Testis (tissue), 3 donors: ENCODE data around the gene MTA3. TPM values are rescaled to one million over a fixed set of nuclear protein-coding genes. Genes with fewer than 3 reads are reported as not detected.

Source experiments
- DNase-seq: peaks from one replicate; pipeline ENCODE4 v3.0.0-alpha.2; 2019
- H3K27ac ChIP-seq, 2 donors: fragments of 200-600 bp; sonication (generic); one replicate each; pipeline ENCODE4 v1.5.1; 2019
- H3K27me3 ChIP-seq: fragments of 200-600 bp; sonication (generic); one replicate; pipeline ENCODE4 v1.5.1; 2019
- H3K36me3 ChIP-seq: fragments of 200-600 bp; sonication (generic); one replicate; pipeline ENCODE4 v1.5.1; 2017; ENCODE audit warnings: low read depth; ENCODE audit errors: missing control alignments
- H3K4me1 ChIP-seq: fragments of 200-600 bp; sonication (generic); one replicate; pipeline ENCODE4 v1.5.1; 2019
- H3K4me3 ChIP-seq, 2 donors: fragments of 200-600 bp; sonication (generic); one replicate each; pipeline ENCODE4 v1.5.1; 2017 to 2019
- H3K9me3 ChIP-seq: fragments of 200-600 bp; sonication (generic); one replicate; pipeline ENCODE4 v1.5.1; 2017
- POLR2A ChIP-seq: fragments of 450-650 bp; IDR thresholded peaks from one replicate; pipeline ENCODE4 v1.6.1; 2017; ENCODE audit warnings: antibody characterized with exemption, mild to moderate bottlenecking, moderate library complexity
- whole genome bisulfite sequencing, 2 donors: methylation state at CpG; one replicate each; pipeline ENCODE4 v1.1.5; 2018; 5-methylcytosine and 5-hydroxymethylcytosine counted together
- intact Hi-C: fragments of 100-400 bp; cut with DNase I; formaldehyde crosslinking; loops from one replicate; pipeline ENCODE4 v1.15.1; 2023; ENCODE audit warnings: low total_unique reads
- polyA plus RNA-seq: library from polyadenylated mRNA; stranded (reverse); fragments of 350-450 nt; fragmentation: Illumina TruSeq; extraction: RNeasy Lipid Tissue Mini Kit (QIAGEN cat#74804); gene quantifications from one replicate; pipeline ENCODE4 v1.2.3, GENCODE V29; 2014; ENCODE audit warnings: low read depth, low replicate concordance; ENCODE audit not compliant: insufficient read depth
- total RNA-seq, 2 donors: library from RNA; depleted of rRNA; stranded (reverse); fragments of >200 nt; gene quantifications; one replicate each; pipeline ENCODE4 v1.2.3, GENCODE V29; 2016
- TF ChIP-seq, protein P1 (sequence below), 3 experiments: fragments of 450-650 bp in 2 of 3; fragments of 200-600 bp in 1 of 3; sonication (generic) in 1 of 3; IDR thresholded peaks; one replicate each; pipeline ENCODE4 v1.5.1; 2016 to 2019; ENCODE audit warnings: antibody characterized with exemption in 3 of 3, mild to moderate bottlenecking in 2 of 3, moderate library complexity in 1 of 3

MTA3 gene
- total and polyA plus RNA-seq, 3 donors from 2014 or later, result 58.5 to 84.6 (median 77.0) TPM

DNA sequence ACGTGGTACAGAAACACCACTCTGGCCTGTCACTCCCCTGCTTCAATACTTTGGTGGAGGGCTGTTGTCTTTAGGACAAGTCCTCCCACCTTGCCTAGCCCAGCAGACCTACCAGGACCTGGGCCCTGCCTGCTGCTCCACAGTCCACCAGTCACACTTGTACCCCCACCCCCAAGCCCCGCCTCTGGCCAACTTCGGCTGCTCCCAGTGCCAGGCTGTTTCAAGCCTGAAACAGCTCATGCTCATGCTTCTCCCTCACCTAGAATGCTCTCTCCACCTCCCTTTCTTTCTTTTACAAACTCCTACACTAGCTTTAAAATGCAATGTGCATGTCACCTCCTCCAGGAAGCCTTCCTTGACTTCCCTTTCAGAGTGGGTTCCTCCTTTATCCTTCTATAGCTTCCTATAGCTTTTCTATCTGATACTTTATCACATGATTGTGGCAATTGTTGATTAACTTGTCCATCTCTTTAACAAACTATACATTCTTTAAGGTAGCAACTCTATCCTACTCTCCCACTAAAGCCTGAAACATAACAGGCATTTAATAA lies 200.3 kb downstream of the MTA3 start:
- WGBS, 2 donors, result 62 to 71% methylated on average over 3 of the region's 3 CpGs

DNA sequence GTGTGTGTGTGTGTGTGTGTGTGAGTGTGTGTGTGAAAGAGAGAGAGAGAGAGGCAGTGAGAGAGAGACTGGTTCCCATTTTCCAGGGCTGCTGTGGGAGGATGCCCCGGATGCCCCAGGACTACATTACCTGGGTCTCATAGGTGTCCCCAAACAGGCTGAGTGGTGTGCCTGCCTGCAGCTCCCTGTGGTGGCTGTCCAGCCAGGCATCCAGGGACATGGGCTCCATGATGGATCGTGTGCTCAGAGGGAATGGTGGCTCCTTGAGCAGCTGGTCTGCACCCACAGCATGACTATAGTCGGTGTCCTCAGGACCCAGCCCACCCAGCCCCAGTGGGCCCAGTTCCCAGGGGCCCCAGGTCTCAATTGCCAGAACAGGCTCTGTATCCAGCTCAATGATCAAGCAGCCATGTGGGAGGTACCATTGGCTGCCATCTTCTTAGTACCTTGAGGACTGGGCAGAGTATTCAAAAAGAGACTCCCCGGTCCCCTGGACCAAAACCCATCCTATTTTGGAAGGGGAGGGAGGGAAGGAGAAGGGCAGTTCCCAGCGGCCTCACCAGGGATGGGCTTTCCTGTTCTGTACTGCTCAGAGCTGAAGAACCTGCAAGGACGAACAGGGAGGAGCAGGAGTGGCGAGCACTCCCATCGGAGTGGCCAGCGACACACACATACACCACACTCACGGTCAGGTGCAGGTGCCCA lies 201.3 kb downstream of the MTA3 start:
- WGBS, 2 donors, result 93 to 95% methylated on average over 6 to 8 of the region's 10 CpGs
- Histone ChIP-seq H3K27me3 (no peaks in the 10 kb centered on the region), H3K36me3 (no peaks in the 10 kb centered on the region), H3K27ac (no peak overlapping the region), H3K9me3 (no peaks in the 10 kb centered on the region), H3K4me1 (no peaks in the 10 kb centered on the region), H3K4me3 (no peak overlapping the region)
- no peak for TF ChIP-seq POLR2A
- TF ChIP-seq, protein P1, sequence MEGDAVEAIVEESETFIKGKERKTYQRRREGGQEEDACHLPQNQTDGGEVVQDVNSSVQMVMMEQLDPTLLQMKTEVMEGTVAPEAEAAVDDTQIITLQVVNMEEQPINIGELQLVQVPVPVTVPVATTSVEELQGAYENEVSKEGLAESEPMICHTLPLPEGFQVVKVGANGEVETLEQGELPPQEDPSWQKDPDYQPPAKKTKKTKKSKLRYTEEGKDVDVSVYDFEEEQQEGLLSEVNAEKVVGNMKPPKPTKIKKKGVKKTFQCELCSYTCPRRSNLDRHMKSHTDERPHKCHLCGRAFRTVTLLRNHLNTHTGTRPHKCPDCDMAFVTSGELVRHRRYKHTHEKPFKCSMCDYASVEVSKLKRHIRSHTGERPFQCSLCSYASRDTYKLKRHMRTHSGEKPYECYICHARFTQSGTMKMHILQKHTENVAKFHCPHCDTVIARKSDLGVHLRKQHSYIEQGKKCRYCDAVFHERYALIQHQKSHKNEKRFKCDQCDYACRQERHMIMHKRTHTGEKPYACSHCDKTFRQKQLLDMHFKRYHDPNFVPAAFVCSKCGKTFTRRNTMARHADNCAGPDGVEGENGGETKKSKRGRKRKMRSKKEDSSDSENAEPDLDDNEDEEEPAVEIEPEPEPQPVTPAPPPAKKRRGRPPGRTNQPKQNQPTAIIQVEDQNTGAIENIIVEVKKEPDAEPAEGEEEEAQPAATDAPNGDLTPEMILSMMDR (IDR thresholded peaks at IDR 0.05), result no peak
- intact Hi-C loops, result no loop called here
- no peak for DNase-seq

More for the DNA sequence above, 200.3 kb downstream of the MTA3 start:
- Histone ChIP-seq H3K9me3 (no peaks in the 10 kb centered on the region), H3K27ac (no peak overlapping the region), H3K27me3 (no peaks in the 10 kb centered on the region), H3K4me1 (no peaks in the 10 kb centered on the region), H3K36me3 (no peaks in the 10 kb centered on the region), H3K4me3 (no peak overlapping the region)
- TF ChIP-seq, protein P1 (IDR thresholded peaks at IDR 0.05), result no peak
- TF ChIP-seq POLR2A, result no peak
- no peak for DNase-seq
- intact Hi-C loops, result no loop called here

- Histone ChIP-seq H3K4me1 (no peaks in the 10 kb centered on the region), H3K27me3 (no peaks in the 10 kb centered on the region), H3K4me3 (no peak overlapping the region), H3K36me3 (no peaks in the 10 kb centered on the region), H3K9me3 (no peaks in the 10 kb centered on the region), H3K27ac (no peak overlapping the region)
- 58 to 68% methylated on average over 13 to 19 of the region's 19 CpGs for WGBS, 2 donors
- no peak for TF ChIP-seq POLR2A
- TF ChIP-seq, protein P1 (IDR thresholded peaks at IDR 0.05), result peak; percentile 10 to 46 (median 42)
- peak; percentile 52 for DNase-seq
- intact Hi-C loops, result no loop called here
Observed at GRCh38 chr2:42770288-42771131, 202.1 kb downstream of the MTA3 start.

DNA sequence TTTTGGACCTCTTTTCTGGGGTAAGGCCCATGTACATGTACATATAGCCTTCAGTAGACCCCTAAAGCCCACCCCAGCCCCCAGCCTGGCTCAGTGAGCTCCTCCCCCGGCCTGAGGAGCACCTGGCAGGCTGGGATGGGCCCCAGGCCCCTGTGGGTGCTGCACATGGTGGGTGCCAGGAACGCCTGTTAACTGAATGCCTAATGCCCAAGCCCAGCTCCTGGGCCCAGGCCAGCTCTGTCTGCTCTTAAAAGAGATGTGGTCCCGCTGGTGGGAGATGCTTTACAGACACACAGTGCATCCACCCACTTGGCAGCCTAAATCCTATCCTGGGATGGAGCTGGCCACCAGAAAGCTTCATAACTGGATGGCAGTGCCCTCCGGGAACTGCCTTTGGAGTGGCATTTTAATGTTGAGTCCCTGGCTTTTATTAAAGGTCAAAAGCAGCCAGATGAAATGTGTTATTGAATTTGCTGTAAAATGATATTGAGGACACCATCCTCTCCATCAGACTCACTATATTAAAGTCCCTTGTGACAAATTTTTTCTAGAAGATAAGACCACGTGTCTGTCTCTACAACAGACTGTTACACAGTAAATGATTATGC lies 203.2 kb downstream of the MTA3 start:
- no peaks in the 10 kb centered on the region for H3K36me3 ChIP-seq
- no peaks in the 10 kb centered on the region for H3K9me3 ChIP-seq
- intact Hi-C loops, result no loop called here
- no peak for DNase-seq
- no peak overlapping the region for H3K4me3 ChIP-seq
- H3K27me3 ChIP-seq, result no peaks in the 10 kb centered on the region
- no peaks in the 10 kb centered on the region for H3K4me1 ChIP-seq
- no peak overlapping the region for H3K27ac ChIP-seq
- TF ChIP-seq POLR2A, result no peak
- TF ChIP-seq, protein P1 (IDR thresholded peaks at IDR 0.05), result no peak
- WGBS, 2 donors, result 82 to 84% methylated on average over 4 to 5 of the region's 5 CpGs
